ENCODE measurements around the gene TMEM59L.
"Not testable (repeated sequence)": the region's sequence is repeated elsewhere in the genome, so short reads cannot be mapped to it uniquely, and the experiment has no call there.

The TMEM59L gene

DNA sequence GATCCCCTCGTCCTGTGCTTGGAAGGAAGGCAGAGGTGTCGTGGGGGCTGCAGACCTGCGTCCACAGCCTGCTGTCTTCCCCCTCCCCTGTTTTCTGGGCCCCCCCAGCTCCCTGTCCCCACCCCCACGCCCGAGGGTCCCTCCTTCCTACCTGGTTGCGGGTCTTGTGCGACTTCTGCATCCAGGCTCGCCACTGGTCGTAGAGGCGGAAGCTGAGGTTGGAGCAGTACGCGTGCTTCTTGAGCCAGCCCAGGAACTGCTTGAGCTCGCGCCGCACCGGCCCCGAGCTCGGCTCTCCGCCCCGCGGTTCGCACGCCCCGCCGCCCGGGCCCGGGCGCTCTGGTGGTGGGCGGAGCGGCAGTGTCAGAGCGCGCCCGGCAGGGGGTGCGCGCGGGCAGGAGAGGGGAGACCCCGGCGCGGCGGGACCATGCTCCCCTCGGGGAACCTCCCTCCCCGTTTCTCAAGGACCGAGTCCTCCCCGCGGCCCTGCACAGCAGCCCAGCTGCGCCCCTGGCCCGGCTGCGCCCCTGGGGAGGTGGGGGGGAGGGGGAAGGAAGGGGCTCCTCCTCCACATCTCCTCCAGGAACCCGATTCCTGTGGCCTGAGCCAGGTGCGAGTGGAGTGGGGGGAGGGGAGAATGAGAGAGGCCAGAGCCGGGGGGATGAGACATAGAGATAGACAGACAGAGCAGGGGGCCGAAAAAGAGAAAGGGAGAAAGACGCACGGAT, 18.4 kb upstream of the TMEM59L start:
- peak; percentile 72 for DNase-seq

DNA sequence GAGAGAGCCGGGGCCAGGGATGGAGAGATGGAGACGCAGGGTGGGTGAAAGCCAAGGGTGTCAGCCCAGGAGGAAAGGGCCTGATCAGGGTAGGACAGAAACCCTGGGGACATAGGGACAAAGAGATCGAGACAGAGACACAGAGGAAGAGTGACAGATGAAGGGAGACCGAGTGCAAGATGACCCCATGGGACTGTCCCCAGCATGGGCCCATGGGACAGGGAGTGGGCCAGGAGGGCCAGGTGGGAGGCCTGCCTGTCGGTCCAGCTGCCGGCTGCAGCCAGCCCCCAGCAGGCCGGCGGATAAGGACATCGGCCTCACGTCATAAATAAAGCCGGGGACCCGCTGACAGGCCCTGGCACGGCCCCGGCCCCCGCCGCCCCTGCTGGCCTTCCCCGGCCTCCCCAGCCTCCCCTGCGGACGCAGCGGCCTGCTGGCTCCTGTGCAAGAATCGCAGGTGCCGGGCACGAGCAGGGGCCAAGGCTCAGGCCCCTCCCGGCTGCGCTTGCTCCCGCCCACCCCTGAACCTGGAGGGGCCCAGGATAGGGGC, 17.8 kb upstream of the TMEM59L start:
- DNase-seq: no peak

DNA sequence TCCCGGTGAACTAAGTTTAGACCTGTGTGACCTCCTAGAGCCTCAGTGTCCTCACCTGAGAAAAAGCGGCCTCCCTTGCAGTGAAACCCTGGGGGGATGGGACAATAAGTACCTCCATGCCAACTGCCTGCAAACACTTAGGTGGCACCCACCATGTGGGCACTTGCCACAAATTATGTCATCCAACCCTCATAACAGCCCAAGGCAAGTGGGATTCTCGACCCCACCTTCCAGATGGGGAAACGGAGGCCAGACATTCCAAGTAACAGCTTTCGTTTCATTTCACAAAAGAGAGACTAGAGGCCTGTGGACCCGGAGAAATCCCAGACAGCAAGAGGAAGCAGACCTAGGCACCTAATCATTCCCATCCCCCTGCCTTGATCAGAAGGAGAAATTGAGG, 17.2 kb upstream of the TMEM59L start:
- DNase-seq: no peak

DNA sequence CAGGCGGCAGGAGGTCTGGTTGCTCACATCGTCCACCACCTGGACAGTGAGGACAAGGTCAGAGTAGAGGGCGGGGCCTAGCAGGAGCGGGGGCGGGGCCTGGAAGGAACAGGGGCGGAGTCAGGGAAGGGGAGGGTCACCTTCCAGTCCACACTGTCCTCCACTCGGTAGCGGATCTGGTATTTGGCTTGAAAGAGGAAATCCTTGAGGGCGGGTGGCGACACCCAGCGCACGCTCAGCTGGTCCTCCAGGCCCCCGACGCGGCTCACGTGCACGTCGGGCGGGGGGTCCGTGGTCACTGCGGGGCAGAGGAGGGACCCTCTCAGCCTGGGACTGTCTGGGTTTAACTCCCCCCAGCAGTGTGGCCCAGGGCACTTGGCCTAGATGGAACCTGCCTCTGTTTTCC, 15.9 kb upstream of the TMEM59L start:
- DNase-seq: no peak

DNA sequence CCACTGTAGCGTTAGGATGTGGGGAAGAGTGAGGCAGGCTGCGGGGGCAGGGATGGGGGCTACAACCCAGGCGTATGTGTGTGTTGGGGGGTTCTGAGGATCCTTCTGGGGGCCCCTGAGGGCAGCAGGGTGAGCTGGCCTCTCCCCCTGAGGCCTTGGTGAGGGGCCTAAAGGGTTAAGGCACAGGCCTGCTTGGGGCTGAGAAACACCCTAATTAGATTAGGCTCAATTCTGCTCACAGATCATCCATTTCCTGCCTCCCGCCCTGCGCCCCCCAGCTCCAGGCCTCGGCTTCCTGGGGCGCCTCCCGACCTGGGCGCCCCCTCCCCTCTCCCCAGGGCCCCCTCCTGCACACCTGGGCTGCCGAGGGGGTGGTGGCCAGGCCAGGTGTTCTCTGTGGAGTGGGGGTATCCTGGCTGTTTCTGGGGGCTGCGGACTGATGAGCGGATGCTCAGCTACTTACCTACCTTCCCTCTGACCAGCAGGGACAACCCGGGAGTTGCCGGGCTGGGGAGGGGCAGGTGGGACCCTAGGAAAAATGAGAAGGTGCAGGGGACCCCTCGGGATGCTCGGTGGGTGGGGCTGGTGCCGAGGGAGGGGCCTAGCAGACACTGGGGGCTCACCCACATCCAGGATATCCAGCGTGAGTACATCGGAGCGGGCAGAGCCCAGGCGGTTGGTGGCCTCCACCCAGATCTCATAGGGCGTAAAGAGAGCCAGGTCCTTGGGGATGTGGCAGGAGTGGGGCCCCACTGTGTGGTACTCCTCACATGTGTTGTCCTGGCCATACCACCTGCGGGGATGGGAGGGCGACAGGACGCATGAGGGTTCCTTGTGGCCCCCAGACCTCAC, 14.6 kb upstream of the TMEM59L start:
- DNase-seq: no peak

DNA sequence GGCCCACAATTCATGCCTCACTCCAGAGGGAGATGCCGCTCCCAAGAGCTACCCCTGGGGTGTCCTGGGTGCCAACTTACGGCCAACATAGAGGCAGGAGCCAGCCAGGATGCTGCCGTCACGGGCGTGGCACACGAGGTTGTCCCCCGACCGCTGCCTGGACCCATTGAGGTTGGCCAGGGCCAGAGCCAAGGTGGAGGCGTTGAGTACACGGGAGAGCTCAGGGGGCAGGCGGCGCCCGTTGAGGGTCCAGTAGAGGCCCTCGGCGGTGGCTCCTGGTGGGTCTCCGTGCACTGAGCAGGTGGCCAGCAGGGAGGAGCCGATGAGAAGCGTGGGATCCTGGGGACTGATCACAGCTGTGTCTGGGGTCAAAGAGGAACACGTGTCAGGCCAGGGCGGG, 13.2 kb upstream of the TMEM59L start:
- DNase-seq: no peak

DNA sequence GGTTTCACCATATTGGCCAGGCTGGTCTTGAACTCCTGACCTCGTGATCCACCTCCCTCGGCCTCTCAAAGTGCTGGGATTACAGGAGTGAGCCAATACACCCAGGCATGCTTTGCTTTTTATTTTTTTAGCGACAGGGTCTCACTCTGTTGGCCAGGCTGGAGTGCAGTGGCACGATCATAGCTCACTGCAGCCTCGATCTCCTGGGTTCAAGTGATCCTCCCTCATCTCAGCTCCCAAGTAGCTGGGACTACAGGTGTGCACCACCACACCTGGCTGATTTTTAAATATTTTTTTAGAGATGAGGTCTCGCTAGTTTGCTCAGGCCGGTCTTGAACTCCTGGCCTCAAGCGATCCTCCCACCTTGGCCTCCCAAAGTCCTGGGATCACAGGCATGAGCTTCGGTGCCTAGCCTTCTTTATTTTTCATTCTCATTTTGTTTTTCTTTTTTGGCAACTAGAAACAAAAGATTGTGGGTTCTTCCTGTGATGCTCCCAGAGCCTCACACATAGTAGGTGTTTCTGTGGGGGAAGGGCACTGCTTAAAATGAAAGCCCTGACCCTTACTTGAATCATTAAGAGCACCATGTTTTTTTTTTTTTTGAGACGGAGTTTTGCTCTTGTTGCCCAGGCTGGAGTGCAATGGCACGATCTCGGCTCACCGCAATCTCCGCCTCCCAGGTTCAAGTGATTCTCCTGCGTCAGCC, 11.8 kb upstream of the TMEM59L start:
- DNase-seq: not testable (repeated sequence)

DNA sequence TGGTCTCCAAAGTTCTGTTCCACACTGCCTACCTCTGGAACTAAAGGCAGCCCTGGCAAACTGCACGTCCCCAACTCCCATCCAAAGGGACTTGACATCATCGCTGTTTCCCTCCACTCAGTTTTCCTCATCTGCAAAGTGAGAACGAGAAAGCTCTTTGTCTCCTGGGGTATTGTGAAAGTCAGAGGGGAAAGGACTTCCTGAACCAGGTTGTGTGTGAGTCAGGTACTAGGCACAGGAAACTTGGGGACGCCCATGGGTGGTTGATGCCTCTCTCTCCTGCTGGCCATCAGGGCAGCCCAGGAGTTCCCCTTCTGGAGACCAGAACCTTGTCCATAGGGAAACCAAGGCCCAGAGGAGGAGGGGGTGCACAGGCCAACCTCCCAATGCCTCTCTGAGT, 10.8 kb upstream of the TMEM59L start:
- DNase-seq: no peak

DNA sequence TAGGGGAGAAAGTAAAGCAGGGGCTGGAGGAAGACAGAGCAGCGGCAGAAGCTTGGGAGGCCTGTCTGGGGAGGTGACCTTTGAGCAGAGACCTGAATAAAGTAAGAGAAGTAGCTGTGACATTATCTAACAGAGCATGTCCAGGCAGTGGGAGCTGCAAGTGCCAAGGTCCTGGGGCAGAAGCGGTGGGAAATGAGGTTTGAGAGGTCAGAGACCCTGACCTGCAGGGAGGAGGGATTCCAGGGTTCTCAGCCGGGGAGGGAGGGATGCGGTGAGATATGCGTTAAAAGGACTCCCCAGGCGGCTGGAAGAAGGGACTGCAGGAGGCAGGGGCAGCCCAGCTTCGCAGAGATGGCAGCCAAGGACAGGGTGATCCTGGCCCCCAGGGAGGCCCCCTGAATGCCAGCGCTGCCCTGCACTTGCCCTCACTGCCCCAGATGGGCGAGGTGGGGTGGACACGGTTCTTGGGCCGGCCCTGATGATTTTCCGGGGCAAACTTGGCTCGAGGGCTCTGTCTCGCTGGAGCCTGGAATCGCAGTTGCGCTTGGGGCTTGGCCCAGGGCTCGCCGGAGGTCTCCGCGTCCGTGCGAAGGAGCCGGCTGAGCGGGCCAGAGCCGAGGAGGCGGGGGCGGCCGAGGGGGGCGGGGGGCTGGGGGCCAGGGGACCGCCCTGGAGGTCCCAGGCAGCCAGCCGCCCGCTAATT, 9.3 kb upstream of the TMEM59L start:
- no peak for DNase-seq

DNA sequence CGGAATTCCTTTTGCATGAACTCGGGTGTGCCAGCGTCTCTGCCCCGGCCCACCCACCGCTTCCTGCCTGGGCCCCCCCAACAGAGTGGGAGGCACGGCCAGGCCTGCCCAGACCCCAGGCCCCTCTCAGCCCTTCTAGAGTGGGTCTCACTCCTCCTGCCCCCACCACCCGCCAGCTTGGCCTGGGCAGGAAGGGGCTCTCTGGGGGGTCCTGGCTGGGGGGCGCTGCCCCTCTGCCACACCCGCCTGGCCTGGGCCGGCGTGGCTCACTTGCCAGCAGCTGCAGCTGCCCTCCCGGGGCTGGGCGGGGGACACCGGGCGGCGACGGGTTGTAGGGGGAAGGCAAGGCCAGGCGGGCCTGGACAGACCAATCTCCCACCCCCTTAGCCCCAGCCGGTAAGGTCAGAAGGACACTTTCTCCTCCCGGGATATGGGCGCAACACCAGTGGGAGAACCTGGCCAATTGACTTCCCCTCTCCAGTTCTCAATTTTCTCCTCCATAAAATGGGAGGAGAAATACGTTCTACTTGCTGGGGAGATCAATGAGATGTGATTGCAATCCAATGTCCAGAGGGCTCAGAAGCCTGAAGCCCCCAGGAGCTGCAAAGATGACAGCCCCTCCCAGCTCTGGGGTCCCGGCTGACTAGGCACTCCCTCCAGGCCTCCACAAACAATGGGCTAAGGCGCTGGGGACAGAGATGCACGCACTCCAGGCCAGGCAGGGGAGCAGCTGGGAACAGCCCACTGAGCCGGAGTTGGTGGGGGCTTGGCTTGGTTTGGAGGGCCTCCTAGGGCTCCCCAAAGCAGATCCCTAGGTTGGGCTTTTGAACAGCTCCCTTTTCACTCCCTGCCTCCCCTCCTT, 8.5 kb upstream of the TMEM59L start:
- no peak for DNase-seq

DNA sequence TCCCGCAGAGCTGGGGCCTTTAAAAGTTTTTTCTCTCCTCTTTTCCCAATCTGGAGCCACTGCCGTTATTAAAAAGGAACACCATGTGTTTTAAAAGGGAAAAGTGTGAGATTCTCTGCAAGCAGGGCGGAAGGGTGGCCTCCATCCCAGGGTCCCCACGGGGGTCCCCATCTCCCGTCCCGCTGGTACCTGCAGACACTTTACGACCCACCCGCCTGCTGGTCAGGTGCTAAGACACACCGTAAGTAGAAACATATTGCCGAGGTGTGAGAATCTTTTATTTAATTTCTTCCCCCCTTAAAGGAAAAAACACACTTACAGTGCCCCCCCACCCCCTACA, 7.9 kb upstream of the TMEM59L start:
- DNase-seq: no peak

DNA sequence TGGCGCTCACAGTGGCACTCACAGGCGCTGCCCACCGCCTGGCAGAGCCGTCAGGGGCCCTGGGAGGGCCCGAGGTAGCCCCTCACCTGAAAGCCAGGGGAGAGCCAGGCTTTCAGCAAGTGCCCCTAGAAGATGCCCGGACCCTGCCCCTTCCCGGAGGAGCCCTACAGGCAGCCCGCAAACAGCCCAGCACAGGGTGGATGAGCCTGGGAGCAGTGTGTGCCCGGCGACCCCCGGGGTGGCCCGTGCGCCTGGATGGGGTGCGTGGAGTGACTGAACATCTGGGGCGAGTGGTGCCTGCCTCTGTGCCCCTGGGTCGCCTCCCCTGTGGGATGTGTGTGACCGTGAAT, 7.5 kb upstream of the TMEM59L start:
- DNase-seq: no peak

DNA sequence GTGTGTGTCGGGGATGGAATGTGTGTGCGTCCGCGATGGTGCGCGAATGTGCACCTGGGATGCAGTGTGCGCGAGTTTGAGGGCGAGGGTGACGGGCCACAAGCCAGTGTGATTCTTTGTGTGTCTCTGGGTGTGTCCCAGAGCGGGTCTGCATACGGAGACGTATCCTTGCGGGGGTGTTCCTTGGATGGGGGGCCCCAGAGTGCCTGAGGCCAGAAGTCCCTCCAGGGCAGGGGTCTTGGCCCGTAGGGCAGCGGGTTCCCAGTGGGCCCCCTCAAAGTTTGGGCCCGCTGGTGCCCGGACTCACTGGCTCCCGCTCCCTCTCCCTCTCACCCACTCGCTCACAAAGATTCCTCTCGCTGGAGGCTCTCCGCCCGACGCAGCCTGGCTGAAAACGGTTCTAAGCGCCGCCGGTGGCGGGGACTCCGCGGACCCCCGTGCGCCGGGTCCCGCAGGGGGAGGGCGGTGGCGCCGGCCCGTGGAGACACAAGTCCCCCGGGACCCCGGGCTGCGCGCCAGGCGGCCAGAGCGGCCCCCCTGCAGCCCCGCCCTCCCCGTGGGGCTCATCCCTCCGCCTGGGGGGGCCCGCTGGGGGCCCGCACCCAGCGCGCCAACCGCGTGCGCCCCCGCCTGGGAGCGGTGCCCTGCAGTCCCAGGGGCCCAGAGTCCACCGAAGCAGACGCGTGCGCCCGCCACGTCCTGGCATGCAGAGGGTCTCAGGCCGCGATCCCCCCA, 7.0 kb upstream of the TMEM59L start:
- DNase-seq: no peak

DNA sequence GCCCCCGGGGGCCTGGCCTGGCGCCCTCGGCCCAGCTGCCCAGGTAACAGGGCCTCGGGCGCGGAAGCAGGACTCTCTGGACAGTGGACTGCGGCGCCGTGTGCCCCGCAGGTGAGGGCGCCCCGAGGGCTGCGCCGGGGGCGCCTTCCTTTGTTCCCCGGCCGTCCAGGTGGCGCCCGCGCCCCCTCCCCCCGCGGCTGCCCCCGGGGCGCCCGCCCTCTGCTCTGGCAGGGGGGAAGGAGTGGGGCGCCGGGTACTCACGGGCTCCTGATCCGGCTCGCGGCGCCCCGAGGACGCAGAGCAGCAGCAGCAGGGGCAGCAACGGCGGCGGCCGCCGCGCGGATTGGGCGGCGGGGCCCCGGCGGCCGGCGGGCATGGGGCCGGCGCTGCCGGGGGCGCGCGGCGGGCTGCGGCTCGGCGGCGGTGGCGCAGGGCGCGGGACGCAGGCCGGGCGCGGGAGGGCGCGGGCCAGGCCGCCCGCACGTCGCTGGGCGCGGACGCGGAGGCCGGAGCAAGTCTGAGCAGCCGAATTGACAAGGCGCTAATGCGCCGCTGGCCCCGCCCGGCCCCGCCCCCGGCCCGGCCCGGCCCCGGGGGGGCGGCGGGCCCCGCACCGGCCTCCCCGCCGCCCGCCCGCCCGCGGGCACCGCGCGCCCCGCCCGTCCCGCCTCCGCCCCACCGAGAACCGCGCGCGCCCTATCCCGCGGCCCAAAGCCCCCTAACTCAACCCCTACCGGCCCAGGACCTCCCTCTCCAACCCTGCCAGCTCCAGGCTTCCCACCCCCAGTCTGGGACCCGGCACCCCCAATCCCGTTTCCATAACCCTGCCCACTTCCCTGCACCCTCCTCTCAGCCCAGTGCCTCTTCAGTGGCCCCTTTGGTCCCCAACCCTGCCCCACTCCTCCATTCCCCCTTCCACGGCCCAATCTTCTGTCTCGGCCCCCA, 6.1 kb upstream of the TMEM59L start, which contains the start of gene CRLF1:
CRLF1 (minus strand) TSS at position 519 of the 945 bp plus-strand sequence; CDS start at position 376, 143 bp downstream.
- no peak for DNase-seq

DNA sequence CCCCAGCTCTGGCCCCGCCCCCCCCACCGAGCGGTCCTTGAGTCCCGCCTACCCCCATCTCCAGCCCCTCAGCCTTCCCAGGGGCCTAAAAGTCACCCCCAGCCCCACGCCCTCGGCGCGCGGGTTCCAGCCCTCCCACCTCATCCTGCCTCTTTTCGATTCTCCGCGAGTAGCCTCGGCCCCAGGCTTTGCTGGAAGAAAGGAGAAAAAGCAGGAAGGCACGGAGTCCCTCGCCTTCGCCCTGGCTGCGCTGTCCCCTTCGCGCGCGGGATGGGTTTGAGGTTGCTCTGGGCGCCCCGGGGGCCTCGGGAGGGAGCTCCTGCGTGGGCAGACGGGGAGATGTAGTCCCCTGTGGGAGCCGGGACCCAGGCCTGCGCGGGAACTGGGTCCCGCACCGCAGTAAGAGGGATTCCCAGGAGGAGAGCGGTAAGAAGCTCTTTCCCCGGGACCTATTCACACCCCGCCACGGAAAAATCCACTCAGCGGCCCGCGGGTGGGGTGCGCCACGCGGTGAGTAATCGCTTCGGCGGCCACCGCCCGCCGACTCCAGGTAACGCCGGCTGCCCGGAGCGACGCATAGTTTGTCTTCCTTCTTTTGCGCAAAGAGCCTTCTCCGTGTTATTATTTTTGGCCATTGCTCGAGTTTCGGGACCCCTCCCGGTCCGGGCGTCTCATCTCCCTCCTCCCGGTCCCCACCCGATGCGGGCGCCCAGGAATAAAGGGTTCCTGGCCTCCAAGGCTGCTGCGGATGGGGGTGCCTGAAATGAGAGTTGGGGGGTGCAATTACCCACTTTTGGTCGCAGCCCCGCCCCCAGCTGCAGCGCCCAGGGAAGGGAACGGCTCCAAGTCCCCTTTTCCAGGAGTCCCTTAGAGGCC, 5.2 kb upstream of the TMEM59L start:
- DNase-seq: no peak

DNA sequence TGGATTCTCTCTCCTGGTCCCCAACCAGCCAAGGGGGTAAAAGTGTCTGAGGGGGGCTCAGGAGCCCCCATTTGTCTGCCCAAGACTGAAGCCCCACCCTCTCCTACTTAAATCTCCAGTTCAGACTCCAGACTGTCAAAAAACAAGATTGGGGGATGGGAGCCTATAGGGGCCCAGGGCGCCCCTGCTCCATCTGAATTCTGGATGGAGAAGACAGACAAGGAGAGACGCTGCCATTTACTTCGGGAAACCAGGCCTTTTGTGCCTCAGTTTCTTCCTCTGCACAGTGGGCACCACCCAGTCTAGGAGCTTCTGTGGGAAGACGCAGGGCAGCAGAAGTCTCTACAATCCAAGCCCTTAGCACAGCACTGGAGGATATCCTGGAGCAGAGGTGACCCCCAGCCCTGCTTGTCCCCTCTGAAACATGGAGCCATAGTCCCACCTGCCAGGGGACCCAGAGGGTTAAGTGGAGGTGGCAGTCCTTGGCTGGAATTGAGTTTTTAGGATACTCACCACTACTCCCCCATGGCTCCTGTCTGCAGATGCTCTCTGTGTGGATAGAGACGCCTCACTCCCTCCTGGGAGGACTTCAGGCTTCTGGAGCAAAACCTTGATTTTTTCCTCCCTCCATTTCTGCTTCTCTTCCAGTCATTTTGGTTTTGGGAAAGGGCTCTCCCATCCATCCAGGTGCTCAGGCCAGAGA, 4.4 kb upstream of the TMEM59L start:
- no peak for DNase-seq

DNA sequence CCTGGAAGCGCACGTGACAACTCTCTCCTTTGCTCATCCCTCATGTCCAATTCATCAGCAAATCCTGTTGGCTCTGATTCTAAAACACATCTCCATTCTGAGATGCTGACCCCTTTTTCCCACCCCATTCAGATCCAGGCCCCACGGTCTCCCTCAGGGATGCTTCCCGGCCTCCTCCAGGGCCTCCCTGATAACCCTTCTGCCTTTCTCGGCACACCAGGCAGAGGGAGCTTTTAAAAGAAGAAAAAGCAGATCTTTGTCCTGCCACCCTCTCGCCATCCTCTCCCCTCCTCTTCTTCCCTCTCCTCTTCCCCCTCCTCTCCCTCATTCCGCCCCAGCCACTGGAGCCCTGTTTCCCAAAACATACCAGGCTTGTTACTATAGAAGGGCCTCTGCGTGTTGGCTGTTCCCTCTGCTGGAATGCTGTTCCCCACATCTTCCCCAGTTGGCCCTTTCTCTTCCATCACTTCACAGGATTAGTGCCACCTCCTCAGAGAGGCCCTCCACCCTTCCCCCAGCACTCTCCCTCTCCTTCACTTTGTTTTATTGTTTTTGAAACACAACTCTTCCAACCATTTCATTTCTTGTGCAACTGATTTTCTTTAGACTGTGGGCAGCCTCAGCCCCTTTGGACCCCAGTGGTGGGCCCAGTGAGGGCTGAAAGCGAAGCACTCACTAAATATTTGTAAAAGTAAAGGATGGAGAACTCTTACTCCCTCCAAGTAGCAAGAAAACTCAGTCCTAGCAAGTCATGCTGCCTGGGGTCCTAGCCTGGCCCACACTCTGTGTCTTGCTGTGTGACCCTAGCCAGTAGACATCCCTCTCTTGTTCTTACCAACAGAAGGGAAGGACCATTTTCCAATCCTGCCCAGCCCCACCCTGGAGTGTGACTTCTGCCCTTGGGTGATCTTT, 3.6 kb upstream of the TMEM59L start:
- DNase-seq: no peak

All from activated gamma-delta T cell treated with Interleukin-2 at 50 U/mL for 16 hours (primary cell).